Gastroesophageal sphincter (tissue), 3 donors: Measurements from ENCODE around the gene FOXK2.

Experiments
- POLR2A ChIP-seq, 2 donors: fragments of 450-650 bp; IDR thresholded peaks; one replicate each; pipeline ENCODE4 v1.6.1; 2017; ENCODE audit warnings: antibody characterized with exemption in 2 of 2, mild to moderate bottlenecking in 2 of 2, moderate library complexity in 1 of 2
- TF ChIP-seq, protein P1 (sequence below), 4 experiments: fragments of 200-600 bp in 2 of 4; fragments of 450-650 bp in 2 of 4; sonication (generic) in 1 of 4; IDR thresholded peaks; one replicate each; pipeline ENCODE4 v1.5.1; 2017 to 2019; ENCODE audit warnings: antibody characterized with exemption in 4 of 4, mild to moderate bottlenecking in 2 of 4, moderate library complexity in 2 of 4

- TF ChIP-seq POLR2A (IDR thresholded peaks at IDR 0.05): no peak
- TF ChIP-seq, protein P1, sequence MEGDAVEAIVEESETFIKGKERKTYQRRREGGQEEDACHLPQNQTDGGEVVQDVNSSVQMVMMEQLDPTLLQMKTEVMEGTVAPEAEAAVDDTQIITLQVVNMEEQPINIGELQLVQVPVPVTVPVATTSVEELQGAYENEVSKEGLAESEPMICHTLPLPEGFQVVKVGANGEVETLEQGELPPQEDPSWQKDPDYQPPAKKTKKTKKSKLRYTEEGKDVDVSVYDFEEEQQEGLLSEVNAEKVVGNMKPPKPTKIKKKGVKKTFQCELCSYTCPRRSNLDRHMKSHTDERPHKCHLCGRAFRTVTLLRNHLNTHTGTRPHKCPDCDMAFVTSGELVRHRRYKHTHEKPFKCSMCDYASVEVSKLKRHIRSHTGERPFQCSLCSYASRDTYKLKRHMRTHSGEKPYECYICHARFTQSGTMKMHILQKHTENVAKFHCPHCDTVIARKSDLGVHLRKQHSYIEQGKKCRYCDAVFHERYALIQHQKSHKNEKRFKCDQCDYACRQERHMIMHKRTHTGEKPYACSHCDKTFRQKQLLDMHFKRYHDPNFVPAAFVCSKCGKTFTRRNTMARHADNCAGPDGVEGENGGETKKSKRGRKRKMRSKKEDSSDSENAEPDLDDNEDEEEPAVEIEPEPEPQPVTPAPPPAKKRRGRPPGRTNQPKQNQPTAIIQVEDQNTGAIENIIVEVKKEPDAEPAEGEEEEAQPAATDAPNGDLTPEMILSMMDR (IDR thresholded peaks at IDR 0.05): no peak
These were observed 124.6 kb downstream of the FOXK2 start for GRCh38 chr17:82644148-82644547.
